HG02588 (cell line): Measurements from ENCODE around the gene ITPK1.

ENCODE experiments used
- ATAC-seq: cut with Tn5 transposase; IDR thresholded peaks from one replicate; pipeline ENCODE4 v1.9.1; 2021; ENCODE audit warnings: mild to moderate bottlenecking, moderate library complexity; ENCODE audit not compliant: unreplicated experiment

The ITPK1 gene

GRCh38 chr14:92905667-92906066 lies 210.1 kb downstream of the ITPK1 start:
- no peak for ATAC-seq

- no peak for ATAC-seq
These were observed 212.4 kb downstream of the ITPK1 start for GRCh38 chr14:92903359-92903758.

DNA sequence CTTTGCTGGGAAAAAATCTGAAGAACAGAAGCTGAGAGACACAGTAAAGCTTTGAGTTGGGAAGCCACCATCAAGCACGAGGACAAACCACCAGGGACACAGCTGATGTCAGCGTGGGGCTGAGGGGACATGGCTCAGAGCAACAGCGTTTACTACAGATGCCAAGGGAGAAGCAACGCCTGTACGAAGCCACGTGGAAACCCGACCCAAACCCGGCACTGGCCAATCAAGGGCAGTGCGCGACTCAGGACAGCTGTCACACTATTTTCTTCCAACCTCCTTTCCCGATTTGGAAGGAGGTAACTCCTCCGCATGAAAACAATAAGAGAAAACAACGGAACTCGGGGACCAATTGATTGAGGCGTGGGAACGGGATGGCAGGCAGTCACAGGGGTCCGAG lies 213.0 kb downstream of the ITPK1 start:
- ATAC-seq: no peak

DNA sequence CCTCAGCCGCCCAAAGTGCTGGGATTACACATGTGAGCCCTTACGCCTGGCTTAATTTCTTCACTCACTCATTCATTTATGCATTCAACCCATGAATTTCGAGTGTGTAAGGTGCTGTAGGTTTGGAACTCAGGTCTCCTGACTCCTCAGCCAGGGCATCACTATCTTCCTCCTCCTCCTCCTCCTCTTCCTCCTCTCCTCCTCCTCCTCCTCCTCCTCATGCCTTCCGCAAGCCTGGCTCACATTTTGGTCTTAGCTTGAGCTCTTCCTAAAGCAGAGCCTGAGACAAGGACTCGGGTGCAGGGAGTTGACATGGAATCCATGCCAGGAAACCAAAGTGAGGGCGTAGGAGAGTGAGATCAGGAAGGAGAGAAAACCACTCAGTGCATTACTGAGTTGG lies 213.5 kb downstream of the ITPK1 start:
- no peak for ATAC-seq

GRCh38 chr14:92900660-92901059 lies 215.1 kb downstream of the ITPK1 start:
- no peak for ATAC-seq

GRCh38 chr14:92898566-92899131 lies 217.1 kb downstream of the ITPK1 start:
- no peak for ATAC-seq

DNA sequence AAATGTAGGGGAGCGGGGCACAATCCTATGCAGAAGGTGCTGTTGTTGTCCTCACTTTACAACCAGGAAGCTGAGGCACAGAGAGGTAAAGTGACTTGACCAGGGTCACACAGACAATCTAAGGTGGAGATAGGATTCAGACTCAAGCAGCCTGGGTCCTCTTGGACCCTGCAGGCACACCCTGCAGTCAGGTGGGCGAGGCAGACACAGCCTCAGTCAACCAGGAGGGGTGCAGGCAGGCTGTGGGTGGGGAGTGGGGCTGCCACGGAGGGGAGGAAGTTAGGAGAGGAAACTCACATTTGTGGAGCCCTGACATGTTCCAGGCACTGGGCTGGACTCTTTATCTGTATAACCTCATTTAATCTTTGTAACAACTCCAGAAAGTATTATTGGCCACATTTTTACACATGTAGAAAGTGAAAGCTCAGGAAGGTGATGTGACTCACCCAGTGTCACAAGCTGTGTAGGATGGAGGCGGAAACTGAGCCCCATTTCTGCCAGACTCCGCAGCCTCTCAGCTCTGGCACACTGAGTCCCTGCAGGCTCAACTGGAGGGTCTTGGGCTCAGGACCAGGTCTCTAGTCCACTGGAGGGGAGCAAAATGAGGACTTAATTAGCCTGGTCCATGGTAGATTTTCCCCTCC lies 217.7 kb downstream of the ITPK1 start:
- no peak for ATAC-seq

- ATAC-seq: no peak
These were observed 220.3 kb downstream of the ITPK1 start for GRCh38 chr14:92895352-92895878.

- ATAC-seq: no peak
These were observed 223.1 kb downstream of the ITPK1 start for GRCh38 chr14:92892589-92892988.

DNA sequence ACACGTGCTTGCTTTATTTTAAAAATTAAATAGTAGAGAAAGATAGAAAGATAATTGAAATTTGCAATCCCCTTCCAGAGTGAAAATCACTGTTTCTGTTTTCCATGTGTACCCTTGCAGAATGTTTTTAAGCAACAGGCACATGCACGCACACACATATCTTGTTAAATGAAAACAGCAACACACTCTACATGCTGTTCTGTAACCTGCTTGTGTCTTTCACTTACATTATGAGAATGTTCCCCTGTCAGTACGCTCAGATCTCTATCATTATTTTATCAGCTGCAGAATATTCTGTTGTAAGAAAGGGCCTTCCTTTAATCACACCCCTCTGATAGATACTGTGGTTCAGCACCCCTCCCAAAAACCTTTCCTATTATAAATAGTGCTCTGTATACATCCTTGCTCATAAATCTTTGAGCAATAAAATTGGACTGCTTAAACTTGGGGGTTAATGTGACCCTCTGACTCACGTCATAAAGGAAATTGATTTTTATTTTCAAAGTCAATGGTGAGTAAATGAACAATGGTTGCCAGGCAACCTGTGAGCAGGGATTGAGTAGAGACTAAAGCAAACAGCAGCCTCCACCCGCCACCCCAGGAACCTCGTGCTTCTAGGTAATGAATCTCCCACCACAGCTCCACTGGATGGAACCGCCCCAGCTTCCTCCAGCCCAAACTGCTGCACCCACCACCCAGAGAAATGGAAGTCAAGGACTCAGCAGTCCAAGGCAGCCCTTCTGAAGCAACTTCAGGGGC lies 224.7 kb downstream of the ITPK1 start:
- no peak for ATAC-seq

- ATAC-seq: no peak
These were observed 226.8 kb downstream of the ITPK1 start for GRCh38 chr14:92888896-92889295.

- ATAC-seq: no peak
These were observed 228.6 kb downstream of the ITPK1 start for GRCh38 chr14:92887157-92887556.
